Measurements from ENCODE around the gene LYST. TPM values are rescaled to one million over a fixed set of nuclear protein-coding genes. Genes with fewer than 3 reads are reported as not detected.
A peak's percentile ranks its signal among the peaks of the same experiment; 100 is the strongest.
"Not testable (repeated sequence)": the region's sequence is repeated elsewhere in the genome, so short reads cannot be mapped to it uniquely, and the experiment has no call there.

LYST gene
- total RNA-seq, 4 donors from 2014 or later: 27.8 to 128 (median 41.3) TPM

DNA sequence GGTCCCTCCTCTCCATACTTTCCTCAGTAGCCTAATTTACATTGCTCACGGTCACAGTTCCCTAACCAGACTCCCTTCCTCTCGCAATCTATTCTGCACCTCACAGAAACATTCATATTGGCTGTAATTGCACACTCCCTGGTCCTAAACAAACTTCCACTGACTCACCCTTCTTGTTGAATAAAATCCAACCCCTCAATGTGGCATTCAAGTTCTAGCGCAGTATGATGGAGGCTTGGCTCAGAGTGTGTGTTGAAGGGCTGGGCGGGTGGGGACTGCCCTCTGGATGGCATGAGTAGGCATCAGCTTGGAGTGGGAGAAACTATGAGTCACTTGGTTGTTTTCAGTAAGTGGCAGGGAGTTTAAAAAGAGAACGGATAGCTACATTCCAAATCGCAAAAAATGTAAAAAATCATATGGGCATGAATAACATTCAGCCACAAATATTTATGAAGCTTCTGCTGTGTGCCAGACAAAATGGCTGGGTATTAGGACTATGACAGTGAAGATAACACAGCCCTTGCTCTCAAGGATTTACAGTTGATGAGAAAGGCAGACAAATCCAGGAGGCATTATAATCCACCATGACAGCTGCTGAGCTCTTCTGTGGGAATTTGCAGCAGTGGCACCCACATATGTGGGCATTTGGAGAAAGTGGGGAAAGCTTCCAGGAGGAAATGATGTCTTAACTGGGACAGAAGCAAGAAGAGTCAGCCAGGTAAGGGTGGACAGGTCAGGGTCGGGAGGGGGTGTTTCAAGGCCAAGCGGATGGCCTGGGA, 42.2 kb upstream of the LYST start:
- TF ChIP-seq, protein P1, sequence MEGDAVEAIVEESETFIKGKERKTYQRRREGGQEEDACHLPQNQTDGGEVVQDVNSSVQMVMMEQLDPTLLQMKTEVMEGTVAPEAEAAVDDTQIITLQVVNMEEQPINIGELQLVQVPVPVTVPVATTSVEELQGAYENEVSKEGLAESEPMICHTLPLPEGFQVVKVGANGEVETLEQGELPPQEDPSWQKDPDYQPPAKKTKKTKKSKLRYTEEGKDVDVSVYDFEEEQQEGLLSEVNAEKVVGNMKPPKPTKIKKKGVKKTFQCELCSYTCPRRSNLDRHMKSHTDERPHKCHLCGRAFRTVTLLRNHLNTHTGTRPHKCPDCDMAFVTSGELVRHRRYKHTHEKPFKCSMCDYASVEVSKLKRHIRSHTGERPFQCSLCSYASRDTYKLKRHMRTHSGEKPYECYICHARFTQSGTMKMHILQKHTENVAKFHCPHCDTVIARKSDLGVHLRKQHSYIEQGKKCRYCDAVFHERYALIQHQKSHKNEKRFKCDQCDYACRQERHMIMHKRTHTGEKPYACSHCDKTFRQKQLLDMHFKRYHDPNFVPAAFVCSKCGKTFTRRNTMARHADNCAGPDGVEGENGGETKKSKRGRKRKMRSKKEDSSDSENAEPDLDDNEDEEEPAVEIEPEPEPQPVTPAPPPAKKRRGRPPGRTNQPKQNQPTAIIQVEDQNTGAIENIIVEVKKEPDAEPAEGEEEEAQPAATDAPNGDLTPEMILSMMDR (IDR thresholded peaks at IDR 0.05): no peak

DNA sequence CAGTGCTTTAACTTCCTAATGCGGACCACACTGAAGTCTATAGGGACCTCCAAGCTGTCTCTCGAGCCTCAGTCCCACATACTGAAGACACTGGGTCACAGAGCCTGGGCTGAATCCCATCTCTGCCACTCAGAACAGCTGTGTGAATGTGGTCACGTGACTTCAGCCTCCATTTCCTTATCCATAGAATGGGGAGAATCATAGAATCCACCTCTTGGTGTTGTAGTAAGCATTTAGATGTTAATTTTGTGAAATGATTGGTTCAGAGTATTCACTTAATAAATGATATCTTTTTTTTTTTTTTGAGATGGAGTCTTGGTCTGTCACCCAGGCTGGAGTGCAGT, 41.2 kb upstream of the LYST start:
- TF ChIP-seq, protein P1 (IDR thresholded peaks at IDR 0.05): no peak
- no peak for ATAC-seq (ENCODE audit: low FRiP score)
- DNase-seq (ENCODE audit: low spot score): no peak

More for the DNA sequence above, 42.2 kb upstream of the LYST start:
- no peak for DNase-seq (ENCODE audit: low spot score)
- peak; percentile 77 for ATAC-seq (ENCODE audit: low FRiP score)

DNA sequence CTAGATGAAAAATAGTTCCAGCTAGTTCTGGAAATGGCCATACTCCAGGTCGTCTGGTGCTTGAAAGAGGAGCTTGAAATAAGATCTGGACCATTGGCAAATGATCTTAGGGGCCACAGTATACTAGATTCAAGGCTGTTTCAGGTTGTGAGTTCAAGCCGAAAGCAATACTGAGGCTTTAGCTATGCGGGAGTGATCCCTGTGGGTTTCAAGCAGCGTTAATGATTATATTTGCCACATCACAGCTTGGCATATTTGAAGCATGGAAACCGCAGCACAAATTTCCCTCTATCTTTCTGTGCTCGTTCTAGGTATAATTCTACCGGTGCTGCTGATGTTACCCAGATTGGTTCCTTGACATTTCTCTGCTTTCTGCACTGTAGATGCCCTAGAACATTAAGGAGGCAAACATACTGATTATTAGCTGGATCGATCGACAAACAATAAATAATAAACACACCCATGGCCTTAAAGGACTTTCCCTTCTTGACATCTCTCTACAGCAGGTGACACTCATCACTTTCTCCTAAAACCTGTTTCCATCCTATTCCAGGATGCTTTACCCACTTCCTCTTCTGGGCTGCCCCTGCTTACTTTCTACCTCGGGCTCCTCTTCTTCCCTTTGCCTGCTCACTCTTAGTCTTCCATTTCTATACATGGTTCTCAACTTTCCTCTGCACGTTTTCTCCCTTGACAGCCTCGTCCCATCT, 40.6 kb upstream of the LYST start:
- TF ChIP-seq, protein P1 (IDR thresholded peaks at IDR 0.05): no peak
- ATAC-seq (ENCODE audit: low FRiP score) (no peak), DNase-seq (ENCODE audit: low spot score) (no peak)

DNA sequence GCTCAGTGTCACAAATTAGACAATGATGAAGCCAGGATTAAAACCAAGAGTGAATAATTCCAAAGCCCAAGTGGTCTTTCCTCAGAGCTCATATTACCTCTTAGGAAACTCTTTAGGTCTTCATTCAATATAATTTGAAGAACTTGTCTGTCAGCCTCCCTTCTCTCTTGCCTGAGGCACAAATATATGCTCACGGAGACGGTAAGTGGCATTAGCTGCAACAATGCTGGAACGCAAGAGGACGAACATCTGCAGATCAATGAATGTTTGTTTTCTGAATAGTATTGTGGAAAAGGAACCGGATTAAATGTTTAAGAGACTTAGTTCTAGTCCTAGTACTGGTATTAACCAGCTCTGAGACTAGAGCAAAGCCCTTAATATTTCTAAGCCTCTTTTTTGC, 39.7 kb upstream of the LYST start:
- ATAC-seq (ENCODE audit: low FRiP score) (no peak), DNase-seq (ENCODE audit: low spot score) (no peak)
- TF ChIP-seq, protein P1 (IDR thresholded peaks at IDR 0.05): no peak

DNA sequence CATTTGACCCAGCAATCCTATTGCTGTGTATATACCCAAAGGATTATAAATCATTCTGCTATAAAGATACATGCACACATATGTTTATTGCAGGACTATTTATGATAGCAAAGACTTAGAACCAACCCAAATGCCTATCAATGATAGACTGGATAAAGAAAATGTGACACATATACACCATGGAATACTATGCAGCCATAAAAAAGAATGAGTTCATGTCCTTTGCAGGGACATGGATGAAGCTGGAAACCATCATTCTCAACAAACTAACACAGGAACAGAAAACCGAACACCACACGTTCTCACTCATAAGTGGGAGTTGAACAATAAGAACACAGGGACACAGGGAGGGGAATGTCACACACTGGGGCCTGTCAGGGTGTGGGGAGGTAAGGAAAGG, 37.1 kb upstream of the LYST start:
- not testable (repeated sequence) for DNase-seq (ENCODE audit: low spot score)

DNA sequence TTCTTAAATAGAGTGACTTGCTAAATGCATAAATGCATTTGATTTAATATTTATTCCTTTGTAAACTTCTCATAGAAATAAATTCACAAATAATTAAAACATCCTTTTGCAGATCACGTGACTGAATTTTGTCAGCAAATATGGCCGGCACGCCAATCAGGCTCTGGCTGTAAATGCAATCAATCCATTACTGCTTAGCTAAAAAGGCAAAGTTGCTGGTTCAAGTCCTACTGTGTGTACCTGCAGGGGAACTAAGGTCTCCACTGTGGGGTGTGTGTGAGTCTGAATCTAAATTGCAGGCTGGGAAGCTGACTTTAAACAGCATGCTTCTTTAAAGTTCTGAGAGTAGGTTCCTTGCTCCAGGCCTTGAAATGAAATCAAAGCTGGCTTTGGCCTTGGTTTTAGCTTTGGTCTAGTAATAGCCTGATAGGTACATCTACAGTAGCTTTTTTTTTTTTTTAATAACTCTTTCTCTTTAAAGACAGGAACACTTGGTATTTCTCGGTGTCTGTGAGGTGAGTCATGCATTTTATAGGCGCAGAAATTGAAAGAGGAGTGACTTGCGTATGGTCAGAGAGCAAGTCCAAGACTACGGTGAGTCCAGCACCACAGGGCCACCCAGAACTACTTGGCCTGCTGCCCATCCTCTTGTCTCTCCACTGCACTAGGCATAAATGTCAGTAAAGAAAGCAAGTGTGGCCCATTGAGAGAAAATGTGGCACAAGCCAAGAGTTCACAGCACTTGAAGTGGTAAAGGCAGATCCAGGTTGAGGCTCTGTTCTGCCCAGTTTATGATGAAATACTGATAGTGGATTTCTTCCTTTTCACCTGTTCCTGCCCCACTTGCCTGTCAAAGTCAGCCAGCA, 36.2 kb upstream of the LYST start:
- TF ChIP-seq, protein P1 (IDR thresholded peaks at IDR 0.05): no peak
- no peak for DNase-seq (ENCODE audit: low spot score)
- peak; percentile 77 for ATAC-seq (ENCODE audit: low FRiP score)

More for the DNA sequence above, 37.1 kb upstream of the LYST start:
- ATAC-seq (ENCODE audit: low FRiP score): not testable (repeated sequence)

DNA sequence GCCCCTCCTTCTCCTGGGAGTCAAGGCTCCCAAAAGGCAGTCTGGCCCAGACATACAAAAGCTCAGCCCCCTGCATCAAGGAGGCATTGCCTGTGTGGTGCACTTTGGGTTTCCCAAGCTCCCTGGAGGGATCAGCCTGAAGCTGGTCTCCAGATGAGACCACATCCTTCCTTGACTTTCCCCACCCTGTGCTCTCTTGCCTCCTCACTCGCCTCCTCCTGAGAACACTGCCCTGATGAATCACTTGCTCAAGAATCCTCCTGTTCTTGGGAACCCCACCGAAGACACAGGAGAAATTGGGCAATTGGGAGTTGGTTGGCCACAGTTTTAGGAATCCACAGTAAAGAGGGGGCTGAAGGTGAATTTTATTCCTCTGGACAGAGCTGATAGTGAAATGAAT, 34.8 kb upstream of the LYST start:
- no peak for DNase-seq (ENCODE audit: low spot score)
- TF ChIP-seq, protein P1 (IDR thresholded peaks at IDR 0.05): no peak
- peak; percentile 52 for ATAC-seq (ENCODE audit: low FRiP score)
